Hepatocyte (in vitro differentiated cells): ENCODE measurements around the gene RHEX. TPM values are rescaled to one million over a fixed set of nuclear protein-coding genes. Genes with fewer than 3 reads are reported as not detected.

Experiments used
- DNase-seq: peaks from one replicate; pipeline ENCODE4 v3.0.0-alpha.2; 2016; ENCODE audit warnings: low spot score
- H2AFZ ChIP-seq: fragments of 200-600 bp; sonication (generic); 2 replicates; pipeline ENCODE4 v1.6.0; 2016; ENCODE audit warnings: antibody characterized with exemption, mild to moderate bottlenecking
- H3K27ac ChIP-seq: fragments of 200-600 bp; sonication (generic); 2 replicates; pipeline ENCODE4 v1.5.1; 2016; ENCODE audit warnings: mild to moderate bottlenecking
- H3K27me3 ChIP-seq: fragments of 200-600 bp; sonication (generic); 2 replicates; pipeline ENCODE4 v1.6.1; 2016
- H3K36me3 ChIP-seq: fragments of 200-600 bp; sonication (generic); replicated peaks from 2 replicates; pipeline ENCODE4 v1.5.1; 2016; ENCODE audit warnings: low read depth; ENCODE audit not compliant: insufficient read depth
- H3K4me1 ChIP-seq: fragments of 200-600 bp; sonication (generic); 2 replicates; pipeline ENCODE4 v1.5.1; 2016; ENCODE audit warnings: mild to moderate bottlenecking, moderate library complexity; ENCODE audit not compliant: insufficient read depth
- H3K4me2 ChIP-seq: fragments of 200-600 bp; sonication (generic); 2 replicates; pipeline ENCODE4 v1.6.0; 2016
- H3K4me3 ChIP-seq: fragments of 200-600 bp; sonication (generic); 2 replicates; pipeline ENCODE4 v1.5.1; 2016; ENCODE audit warnings: mild to moderate bottlenecking
- H3K79me2 ChIP-seq: fragments of 200-600 bp; sonication (generic); 2 replicates; pipeline ENCODE4 v1.6.0; 2017; ENCODE audit warnings: mild to moderate bottlenecking
- H3K9me2 ChIP-seq: fragments of 200-600 bp; sonication (generic); replicated peaks from 2 replicates; pipeline ENCODE4 v1.6.0; 2017; ENCODE audit warnings: mild to moderate bottlenecking; ENCODE audit not compliant: insufficient read depth
- H3K9me3 ChIP-seq: fragments of 200-600 bp; sonication (generic); 2 replicates; pipeline ENCODE4 v1.5.1; 2016; ENCODE audit warnings: low read depth, mild to moderate bottlenecking
- H4K20me1 ChIP-seq: fragments of 200-600 bp; sonication (generic); 2 replicates; pipeline ENCODE4 v1.6.0; 2016; ENCODE audit warnings: mild to moderate bottlenecking; ENCODE audit not compliant: insufficient read depth, poor library complexity, severe bottlenecking
- CTCF ChIP-seq: fragments of 200-600 bp; sonication (generic); IDR thresholded peaks from 2 replicates; pipeline ENCODE4 v1.5.1; 2016; ENCODE audit warnings: antibody characterized with exemption, mild to moderate bottlenecking; ENCODE audit not compliant: poor library complexity
- EZH2 ChIP-seq: fragments of 200-600 bp; sonication (generic); IDR thresholded peaks from 2 replicates; pipeline ENCODE4 v1.6.1; 2016; ENCODE audit warnings: antibody characterized with exemption, mild to moderate bottlenecking, borderline replicate concordance
- EZH2phosphoT487 ChIP-seq: fragments of 200-600 bp; sonication (generic); IDR thresholded peaks from one replicate; pipeline ENCODE4 v1.6.1; 2018; ENCODE audit warnings: antibody characterized with exemption, mild to moderate bottlenecking, low read depth, moderate library complexity; ENCODE audit not compliant: unreplicated experiment, severe bottlenecking
- WGBS: methylation state at CpG from one replicate; pipeline ENCODE4 v1.1.6; 2016; ENCODE audit warnings: low lambda C conversion rate; ENCODE audit errors: missing lambda C conversion rate; 5-methylcytosine and 5-hydroxymethylcytosine counted together
- polyA plus RNA-seq: library from polyadenylated mRNA; unstranded; fragments of >200 nt; fragmentation: Nextera tagmentation; extraction: Ambion mirVana; gene quantifications from 2 replicates; pipeline ENCODE4 v1.2.1, GENCODE V29; 2016
- total RNA-seq: library from RNA; depleted of rRNA; stranded (reverse); fragments of >200 nt; gene quantifications from 2 replicates; pipeline ENCODE4 v1.2.3, GENCODE V29; 2014

RHEX gene
- total and polyA plus RNA-seq, 2 experiments from 2014 or later: 0.51 TPM; not detected in 1

- no peak overlapping the region for H2AFZ ChIP-seq
- H3K4me3 ChIP-seq: no peak overlapping the region
- H3K9me2 ChIP-seq: no peaks in the 10 kb centered on the region
- no peak for DNase-seq
- H3K27ac ChIP-seq: no peak overlapping the region
- H3K9me3 ChIP-seq: no peaks in the 10 kb centered on the region
- peaks cover 5% of the 10 kb centered on the region for H3K4me1 ChIP-seq
- H3K4me2 ChIP-seq: no peak overlapping the region
- WGBS: 94% methylated on average over 10 of the region's 10 CpGs
- H3K27me3 ChIP-seq: peaks cover 4% of the 10 kb centered on the region
- H4K20me1 ChIP-seq: no peaks in the 10 kb centered on the region
- no peaks in the 10 kb centered on the region for H3K36me3 ChIP-seq
- TF ChIP-seq EZH2 (no peak), EZH2phosphoT487 (no peak), CTCF (no peak)
- no peaks in the 10 kb centered on the region for H3K79me2 ChIP-seq
Observed at GRCh38 chr1:206103979-206104378, 51.0 kb downstream of the RHEX start.

DNA sequence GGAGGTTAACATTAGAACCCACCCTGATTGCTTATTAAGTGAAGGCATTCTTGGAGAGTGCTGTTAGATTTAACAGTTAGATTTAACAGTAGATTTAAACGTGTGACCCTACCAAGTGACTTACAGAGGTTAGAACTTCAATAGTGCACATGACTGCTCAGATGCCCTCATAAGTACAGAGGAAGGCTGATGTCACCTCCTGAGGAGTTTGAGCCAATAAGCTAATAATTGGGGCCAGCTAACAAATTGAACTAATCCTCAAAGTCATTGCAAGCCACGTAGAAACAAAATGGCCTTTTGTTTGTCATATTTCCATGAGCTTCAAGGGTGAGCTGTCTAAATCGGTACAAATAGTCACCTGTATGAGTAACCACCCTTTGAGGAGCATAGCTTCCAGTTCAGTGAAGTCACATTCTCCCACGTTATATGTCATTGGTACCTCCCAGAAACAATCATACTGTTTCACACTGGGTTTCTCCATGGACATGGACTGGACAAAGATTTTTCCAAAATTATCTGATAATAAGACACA, 52.6 kb downstream of the RHEX start:
- H3K27ac ChIP-seq: no peak overlapping the region
- H3K79me2 ChIP-seq: no peaks in the 10 kb centered on the region
- no peak for DNase-seq
- H3K9me3 ChIP-seq: no peaks in the 10 kb centered on the region
- TF ChIP-seq CTCF (no peak), EZH2 (no peak), EZH2phosphoT487 (no peak)
- H3K36me3 ChIP-seq: no peaks in the 10 kb centered on the region
- H2AFZ ChIP-seq: no peak overlapping the region
- no peaks in the 10 kb centered on the region for H3K9me2 ChIP-seq
- peaks cover 2% of the 10 kb centered on the region for H3K4me1 ChIP-seq
- no peak overlapping the region for H3K4me2 ChIP-seq
- WGBS: 86% methylated on average over 4 of the region's 4 CpGs
- no peak overlapping the region for H3K4me3 ChIP-seq
- H4K20me1 ChIP-seq: no peaks in the 10 kb centered on the region
- H3K27me3 ChIP-seq: peaks cover 4% of the 10 kb centered on the region

- peaks cover 4% of the 10 kb centered on the region for H3K27me3 ChIP-seq
- no peak overlapping the region for H2AFZ ChIP-seq
- TF ChIP-seq EZH2phosphoT487: no peak
- TF ChIP-seq CTCF: peak; percentile 87
- no peak for TF ChIP-seq EZH2
- H3K27ac ChIP-seq: no peak overlapping the region
- no peaks in the 10 kb centered on the region for H4K20me1 ChIP-seq
- no peaks in the 10 kb centered on the region for H3K9me3 ChIP-seq
- no peaks in the 10 kb centered on the region for H3K36me3 ChIP-seq
- H3K9me2 ChIP-seq: no peaks in the 10 kb centered on the region
- 39% methylated on average over 8 of the region's 8 CpGs for WGBS
- H3K4me3 ChIP-seq: no peak overlapping the region
- H3K79me2 ChIP-seq: no peaks in the 10 kb centered on the region
- DNase-seq: peak; percentile 88
- H3K4me2 ChIP-seq: no peak overlapping the region
- H3K4me1 ChIP-seq: no peaks in the 10 kb centered on the region
Observed at GRCh38 chr1:206106328-206107167, 53.6 kb downstream of the RHEX start.
